Activated CD8-positive, alpha-beta T cell treated with anti-CD3 and anti-CD28 coated beads for 36 hours (primary cell): ENCODE data around the gene S100A14. TPM values are rescaled to one million over a fixed set of nuclear protein-coding genes. Genes with fewer than 3 reads are reported as not detected.

ENCODE experiments used
- ATAC-seq: fragments of 200-7000 bp; cut with Tn5 transposase; one replicate; pipeline ENCODE4 v1.10.0; 2021; ENCODE audit warnings: mild to moderate bottlenecking, moderate library complexity
- CTCF ChIA-PET: fragments of 350-600 bp; sonication (Branson Sonifier 250); formaldehyde crosslinking; loops from one replicate; lab custom pipeline; 2021; ENCODE audit warnings: antibody characterized with exemption; lab: Charles Lee
- POLR2A ChIA-PET: fragments of 350-600 bp; sonication (Branson Sonifier 250); formaldehyde crosslinking; loops from one replicate; lab custom pipeline; 2021; ENCODE audit warnings: antibody characterized with exemption; lab: Charles Lee
- DNase-seq: peaks from one replicate; pipeline ENCODE4 v3.0.0-alpha.2; 2020
- H3K27ac Mint-ChIP-seq: one replicate; pipeline ENCODE4 v1.8.0; 2021; ENCODE audit warnings: mild to moderate bottlenecking, mixed read lengths
- H3K27me3 Mint-ChIP-seq: one replicate; pipeline ENCODE4 v1.8.0; 2021; ENCODE audit warnings: mixed read lengths
- H3K36me3 Mint-ChIP-seq: one replicate; pipeline ENCODE4 v1.8.0; 2021; ENCODE audit warnings: low read depth, mixed read lengths
- H3K4me1 Mint-ChIP-seq: one replicate; pipeline ENCODE4 v1.8.0; 2021; ENCODE audit warnings: low read depth, mixed read lengths
- H3K4me3 Mint-ChIP-seq: one replicate; pipeline ENCODE4 v1.8.0; 2021; ENCODE audit warnings: mild to moderate bottlenecking, moderate library complexity, mixed read lengths
- H3K9me3 Mint-ChIP-seq: one replicate; pipeline ENCODE4 v1.8.0; 2021; ENCODE audit warnings: mixed read lengths
- CTCF ChIP-seq: fragments of 200-600 bp; IDR thresholded peaks from one replicate; pipeline ENCODE4 v1.8.0; 2022; ENCODE audit warnings: antibody characterized with exemption, mild to moderate bottlenecking
- intact Hi-C: fragments of 100-400 bp; cut with micrococcal nuclease; formaldehyde crosslinking; loops from one replicate; pipeline ENCODE4 v1.10.0; 2022
- total RNA-seq, 2 experiments: library from RNA; stranded (reverse); gene quantifications; one replicate each; pipeline ENCODE4 v1.2.3, GENCODE V29; 2021

Gene S100A14
- total RNA-seq, 2 experiments from 2014 or later, result not detected

- intact Hi-C loops, result loop anchor here (2.0 kb wide), 1 partner anchor 106 kb away; no protein-coding TSS in a partner anchor
- H3K4me3 Mint-ChIP-seq, result no peak overlapping the region
- CTCF ChIA-PET, result interaction anchor here (0.7 to 8.0 kb wide), 17 partner anchors 12 to 115 kb away, joined by 3 to 88 read pairs (median 7); partner anchors contain the start of genes CHTOP, S100A1, S100A13 and S100A6
- H3K27me3 Mint-ChIP-seq, result no peaks in the 10 kb centered on the region
- POLR2A ChIA-PET, result interaction anchor here (0.6 kb wide), 1 partner anchor 15 kb away, joined by 3 read pairs; no protein-coding TSS in a partner anchor
- H3K9me3 Mint-ChIP-seq, result no peaks in the 10 kb centered on the region
- DNase-seq (no peak), ATAC-seq (no peak)
- peaks cover 5% of the 10 kb centered on the region for H3K4me1 Mint-ChIP-seq
- H3K36me3 Mint-ChIP-seq, result no peaks in the 10 kb centered on the region
- no peak for TF ChIP-seq CTCF
- no peak overlapping the region for H3K27ac Mint-ChIP-seq
Observed at GRCh38 chr1:153616917-153617311, 789 bp upstream of the S100A14 start.

GRCh38 chr1:153615406-153615805, 719 bp downstream of the S100A14 start:
- CTCF ChIA-PET, result interaction anchor here (1.3 to 8.0 kb wide), 8 partner anchors 10 to 105 kb away, joined by 3 to 88 read pairs (median 6); partner anchors contain the start of genes S100A1 and S100A13
- H3K4me1 Mint-ChIP-seq, result peaks cover 5% of the 10 kb centered on the region
- intact Hi-C loops, result no loop called here
- no peak for TF ChIP-seq CTCF
- no peaks in the 10 kb centered on the region for H3K36me3 Mint-ChIP-seq
- ATAC-seq (no peak), DNase-seq (no peak)
- no peaks in the 10 kb centered on the region for H3K9me3 Mint-ChIP-seq
- H3K27ac Mint-ChIP-seq, result no peak overlapping the region
- POLR2A ChIA-PET, result no interaction called here
- H3K4me3 Mint-ChIP-seq, result no peak overlapping the region
- H3K27me3 Mint-ChIP-seq, result no peaks in the 10 kb centered on the region

GRCh38 chr1:153614906-153615305, 1.2 kb downstream of the S100A14 start:
- no peak overlapping the region for H3K4me3 Mint-ChIP-seq

GRCh38 chr1:153614189-153614900, 1.8 kb downstream of the S100A14 start:
- intact Hi-C loops, result no loop called here
- no peaks in the 10 kb centered on the region for H3K36me3 Mint-ChIP-seq
- H3K27me3 Mint-ChIP-seq, result no peaks in the 10 kb centered on the region
- POLR2A ChIA-PET, result interaction anchor here (1.2 kb wide), 1 partner anchor 82 kb away, joined by 3 read pairs; no protein-coding TSS in a partner anchor
- TF ChIP-seq CTCF, result no peak
- CTCF ChIA-PET, result interaction anchor here (0.9 to 8.0 kb wide), 8 partner anchors 10 to 261 kb away, joined by 3 to 88 read pairs (median 4); partner anchors contain the start of genes NPR1, S100A1 and S100A13
- no peak for ATAC-seq
- DNase-seq, result no peak
- no peak overlapping the region for H3K27ac Mint-ChIP-seq
- no peak overlapping the region for H3K4me3 Mint-ChIP-seq
- H3K4me1 Mint-ChIP-seq, result peaks cover 5% of the 10 kb centered on the region
- H3K9me3 Mint-ChIP-seq, result no peaks in the 10 kb centered on the region

More at GRCh38 chr1:153614906-153615305, 1.2 kb downstream of the S100A14 start:
- POLR2A ChIA-PET, result interaction anchor here (1.2 kb wide), 1 partner anchor 83 kb away, joined by 3 read pairs; no protein-coding TSS in a partner anchor
- DNase-seq (no peak), ATAC-seq (no peak)
- H3K36me3 Mint-ChIP-seq, result no peaks in the 10 kb centered on the region
- CTCF ChIA-PET, result interaction anchor here (0.9 to 8.0 kb wide), 12 partner anchors 10 to 261 kb away, joined by 3 to 88 read pairs (median 4); partner anchors contain the start of genes NPR1, S100A1 and S100A13
- TF ChIP-seq CTCF, result no peak
- no peak overlapping the region for H3K27ac Mint-ChIP-seq
- intact Hi-C loops, result no loop called here
- no peaks in the 10 kb centered on the region for H3K27me3 Mint-ChIP-seq
- H3K9me3 Mint-ChIP-seq, result no peaks in the 10 kb centered on the region
- H3K4me1 Mint-ChIP-seq, result peaks cover 5% of the 10 kb centered on the region

- H3K9me3 Mint-ChIP-seq, result no peaks in the 10 kb centered on the region
- CTCF ChIA-PET, result interaction anchor here (1.1 to 8.0 kb wide), 5 partner anchors 9 to 260 kb away, joined by 3 to 88 read pairs (median 3); no protein-coding TSS in a partner anchor
- no peak for TF ChIP-seq CTCF
- intact Hi-C loops, result no loop called here
- POLR2A ChIA-PET, result no interaction called here
- no peaks in the 10 kb centered on the region for H3K36me3 Mint-ChIP-seq
- no peak for ATAC-seq
- H3K27ac Mint-ChIP-seq, result no peak overlapping the region
- H3K4me1 Mint-ChIP-seq, result peaks cover 5% of the 10 kb centered on the region
- no peak for DNase-seq
- no peak overlapping the region for H3K4me3 Mint-ChIP-seq
- no peaks in the 10 kb centered on the region for H3K27me3 Mint-ChIP-seq
Observed at GRCh38 chr1:153613406-153613805, 2.7 kb downstream of the S100A14 start.
